ENCODE data around the gene PCGF5. TPM values are rescaled to one million over a fixed set of nuclear protein-coding genes. Genes with fewer than 3 reads are reported as not detected.
"Not testable (repeated sequence)": the region's sequence is repeated elsewhere in the genome, so short reads cannot be mapped to it uniquely, and the experiment has no call there.

Gene PCGF5
- total RNA-seq, 3 donors from 2014 or later (not counting 1 experiment from before 2014, with no cell fraction given): 52.5 to 60.2 (median 58.6) TPM

GRCh38 chr10:91299999-91300575 is 79.6 kb downstream of the PCGF5 start:
- no peak for DNase-seq
- no peaks in the 10 kb centered on the region for H3K9me3 ChIP-seq (ENCODE audit: control insufficient read depth, insufficient read depth, low read length)
- H3K4me3 ChIP-seq (ENCODE audit: low read length): no peak overlapping the region
- Mint-ChIP-seq H3K4me1 (peaks cover 11% of the 10 kb centered on the region in 2 donors), H3K36me3 (no peaks in the 10 kb centered on the region), H3K9me3 (no peaks in the 10 kb centered on the region), H3K4me3 (no peak overlapping the region), H3K27me3 (ENCODE audit: low read depth in 2 of 2) (peaks cover 10% of the 10 kb centered on the region in 2 donors), H3K27ac (no peak overlapping the region)
- H3K36me3 ChIP-seq (ENCODE audit: control insufficient read depth, insufficient read depth, low read length): no peaks in the 10 kb centered on the region
- intact Hi-C loops (cut with micrococcal nuclease): loop anchor here (2.0 to 5.0 kb wide), 3 partner anchors 335 to 613 kb away; no protein-coding TSS in a partner anchor
- no peak for TF ChIP-seq CTCF (IDR thresholded peaks at IDR 0.05)
- ATAC-seq: no peak
- WGBS (ENCODE audit: insufficient coverage): 62% methylated on average over 1 of the region's 1 CpG
- peaks cover 8% of the 10 kb centered on the region for H3K4me1 ChIP-seq (ENCODE audit: control insufficient read depth, insufficient read depth, low read length)
- no peak overlapping the region for H3K27ac ChIP-seq (ENCODE audit: low read length)
- H3K27me3 ChIP-seq (ENCODE audit: control insufficient read depth, insufficient read depth, low read length): no peaks in the 10 kb centered on the region

GRCh38 chr10:91302946-91303345 is 82.5 kb downstream of the PCGF5 start:
- DNase-seq; H3K36me3 Mint-ChIP-seq; H3K36me3 ChIP-seq (ENCODE audit: control insufficient read depth, insufficient read depth, low read length); intact Hi-C loops (cut with micrococcal nuclease); ATAC-seq; H3K4me3 Mint-ChIP-seq; H3K4me3 ChIP-seq (ENCODE audit: low read length); H3K9me3 ChIP-seq (ENCODE audit: control insufficient read depth, insufficient read depth, low read length); H3K27me3 Mint-ChIP-seq (ENCODE audit: low read depth in 2 of 2); H3K27ac ChIP-seq (ENCODE audit: low read length); H3K4me1 ChIP-seq (ENCODE audit: control insufficient read depth, insufficient read depth, low read length); H3K4me1 Mint-ChIP-seq; H3K9me3 Mint-ChIP-seq; H3K27ac Mint-ChIP-seq; H3K27me3 ChIP-seq (ENCODE audit: control insufficient read depth, insufficient read depth, low read length): not testable (repeated sequence)
- WGBS (ENCODE audit: insufficient coverage): 87% methylated on average over 3 of the region's 3 CpGs

- intact Hi-C loops (cut with micrococcal nuclease); H3K4me3 ChIP-seq (ENCODE audit: low read length); H3K27ac ChIP-seq (ENCODE audit: low read length); H3K4me3 Mint-ChIP-seq; H3K36me3 ChIP-seq (ENCODE audit: control insufficient read depth, insufficient read depth, low read length); H3K9me3 Mint-ChIP-seq; H3K36me3 Mint-ChIP-seq; DNase-seq; ATAC-seq; H3K4me1 Mint-ChIP-seq; H3K9me3 ChIP-seq (ENCODE audit: control insufficient read depth, insufficient read depth, low read length); H3K27ac Mint-ChIP-seq; H3K27me3 ChIP-seq (ENCODE audit: control insufficient read depth, insufficient read depth, low read length); H3K4me1 ChIP-seq (ENCODE audit: control insufficient read depth, insufficient read depth, low read length): not testable (repeated sequence)
- WGBS (ENCODE audit: insufficient coverage): 83% methylated on average over 7 of the region's 7 CpGs
- peaks cover 7 to 11% of the 10 kb centered on the region in 2 donors for H3K27me3 Mint-ChIP-seq (ENCODE audit: low read depth in 2 of 2)
These were observed 85.5 kb downstream of the PCGF5 start for GRCh38 chr10:91305979-91306378.

- DNase-seq (no peak), ATAC-seq (no peak)
- intact Hi-C loops (cut with micrococcal nuclease): no loop called here
- 82% methylated on average over 1 of the region's 1 CpG for WGBS (ENCODE audit: insufficient coverage)
- no peaks in the 10 kb centered on the region for H3K36me3 ChIP-seq (ENCODE audit: control insufficient read depth, insufficient read depth, low read length)
- no peaks in the 10 kb centered on the region for H3K4me1 ChIP-seq (ENCODE audit: control insufficient read depth, insufficient read depth, low read length)
- H3K36me3 Mint-ChIP-seq: no peaks in the 10 kb centered on the region
- no peaks in the 10 kb centered on the region for H3K27me3 ChIP-seq (ENCODE audit: control insufficient read depth, insufficient read depth, low read length)
- H3K4me3 Mint-ChIP-seq: no peak overlapping the region
- no peaks in the 10 kb centered on the region for H3K4me1 Mint-ChIP-seq
- no peak overlapping the region for H3K27ac Mint-ChIP-seq
- no peaks in the 10 kb centered on the region for H3K9me3 ChIP-seq (ENCODE audit: control insufficient read depth, insufficient read depth, low read length)
- no peaks in the 10 kb centered on the region for H3K9me3 Mint-ChIP-seq
- peaks cover 10 to 23% of the 10 kb centered on the region in 2 donors for H3K27me3 Mint-ChIP-seq (ENCODE audit: low read depth in 2 of 2)
- H3K27ac ChIP-seq (ENCODE audit: low read length): no peak overlapping the region
- TF ChIP-seq CTCF (IDR thresholded peaks at IDR 0.05): no peak
- no peak overlapping the region for H3K4me3 ChIP-seq (ENCODE audit: low read length)
These were observed 87.0 kb downstream of the PCGF5 start for GRCh38 chr10:91307489-91307888.
